Transverse colon (tissue), 4 donors: ENCODE measurements around the gene HIPK2.

Experiments
- CTCF ChIP-seq, 5 experiments: fragments of 200-600 bp in 3 of 5; fragments of 450-650 bp in 2 of 5; sonication (generic) in 3 of 5; IDR thresholded peaks; 1 replicate in 2 of 5; 2 replicates in 3 of 5; pipeline ENCODE4 v1.5.1; 2016 to 2017; ENCODE audit warnings: antibody characterized with exemption in 5 of 5, inconsistent platforms in 3 of 5, mild to moderate bottlenecking in 2 of 5, moderate library complexity in 1 of 5
- EP300 ChIP-seq: sonication (generic); formaldehyde crosslinking; IDR thresholded peaks from one replicate; pipeline ENCODE4 v1.6.1; 2017; ENCODE audit warnings: antibody characterized with exemption, low read depth
- POLR2A ChIP-seq: fragments of 450-650 bp; IDR thresholded peaks from one replicate; pipeline ENCODE4 v1.6.1; 2016; ENCODE audit warnings: antibody characterized with exemption, mild to moderate bottlenecking, moderate library complexity
- POLR2AphosphoS5 ChIP-seq, 3 donors: sonication (generic); formaldehyde crosslinking; IDR thresholded peaks; one replicate each; pipeline ENCODE4 v1.6.1; 2016; ENCODE audit warnings: antibody characterized with exemption in 3 of 3

GRCh38 chr7:139698278-139698677 is 79.5 kb downstream of the HIPK2 start:
- TF ChIP-seq CTCF (IDR thresholded peaks at IDR 0.05) (no peak), POLR2AphosphoS5 (IDR thresholded peaks at IDR 0.05) (no peak), EP300 (no peak), POLR2A (no peak)
